ENCODE results near the gene OXER1. TPM values are rescaled to one million over a fixed set of nuclear protein-coding genes. Genes with fewer than 3 reads are reported as not detected.
A peak's percentile ranks its signal among the peaks of the same experiment; 100 is the strongest.

OXER1 gene
- total and polyA plus RNA-seq, 9 of the 15 experiments (the other 6 are each of a cell fraction or from before 2014, with no cell fraction given) = not detected

DNA sequence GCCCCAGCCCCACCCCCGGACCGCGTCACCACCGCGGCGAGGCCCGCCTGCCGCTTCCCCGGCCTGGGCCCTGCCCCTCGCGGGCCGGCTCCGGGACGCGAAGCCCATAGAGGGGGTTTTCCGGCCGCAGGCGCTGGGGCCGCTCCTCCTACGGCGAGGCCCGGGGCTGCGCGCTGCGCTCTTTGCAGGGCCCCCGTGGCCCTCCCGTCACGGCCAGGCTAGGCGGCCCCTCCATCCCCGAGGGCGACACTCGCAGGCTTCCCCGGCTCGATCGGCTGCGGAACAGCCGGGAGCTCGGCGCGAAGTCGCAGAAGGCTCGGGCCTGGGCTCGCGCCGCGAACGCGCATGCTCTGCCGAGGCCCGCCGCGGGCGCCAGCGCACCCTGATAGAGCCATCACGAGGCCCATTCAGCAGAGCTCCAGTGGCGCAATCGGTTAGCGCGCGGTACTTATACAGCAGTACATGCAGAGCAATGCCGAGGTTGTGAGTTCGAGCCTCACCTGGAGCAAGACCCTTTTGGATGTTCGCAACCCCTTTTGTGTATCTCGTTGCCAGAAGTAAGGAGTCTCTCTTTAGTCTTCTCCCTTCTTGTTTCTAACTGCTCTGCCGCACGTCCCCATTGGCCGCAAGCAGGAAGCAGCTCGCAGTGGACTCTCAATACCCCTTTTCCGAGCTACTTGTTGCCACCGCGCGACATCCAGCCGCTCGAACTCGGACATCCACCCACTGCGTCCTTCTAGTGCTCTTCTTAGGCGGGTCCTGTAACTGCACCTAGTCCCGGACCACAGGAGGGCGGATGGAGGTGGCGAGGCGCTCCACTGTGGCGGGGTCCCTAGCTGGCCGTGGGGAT lies 46.4 kb upstream of the OXER1 start (continued):
- TF ChIP-seq FOXM1 (IDR thresholded peaks at IDR 0.05; ENCODE audit: low read depth) = no peak
- peak; percentile 72; the same call in 1 of the 2 replicates for TF ChIP-seq FOXM1 (CRISPR knock-in tag; IDR thresholded peaks at IDR 0.05; ENCODE audit: low read depth)
- peak; percentile 78; the same call in 1 of the 2 replicates for TF ChIP-seq GATAD2B (IDR thresholded peaks at IDR 0.05; ENCODE audit: borderline replicate concordance)
- TF ChIP-seq BACH1 (tag; IDR thresholded peaks at IDR 0.05) = no peak
- TF ChIP-seq RNF2 (IDR thresholded peaks at IDR 0.05) = peak; percentile 92
- no peak for TF ChIP-seq RAD51 (IDR thresholded peaks at IDR 0.05; ENCODE audit: borderline replicate concordance, low read depth)
- peak; percentile 70 for TF ChIP-seq TARDBP (IDR thresholded peaks at IDR 0.05)
- no peak for TF ChIP-seq ZNF695 (CRISPR knock-in tag; IDR thresholded peaks at IDR 0.05)
- TF ChIP-seq HNRNPL (IDR thresholded peaks at IDR 0.05; ENCODE audit: low read depth, low read length) = peak; percentile 66; the same call in 1 of the 2 replicates
- TF ChIP-seq, protein P1, sequence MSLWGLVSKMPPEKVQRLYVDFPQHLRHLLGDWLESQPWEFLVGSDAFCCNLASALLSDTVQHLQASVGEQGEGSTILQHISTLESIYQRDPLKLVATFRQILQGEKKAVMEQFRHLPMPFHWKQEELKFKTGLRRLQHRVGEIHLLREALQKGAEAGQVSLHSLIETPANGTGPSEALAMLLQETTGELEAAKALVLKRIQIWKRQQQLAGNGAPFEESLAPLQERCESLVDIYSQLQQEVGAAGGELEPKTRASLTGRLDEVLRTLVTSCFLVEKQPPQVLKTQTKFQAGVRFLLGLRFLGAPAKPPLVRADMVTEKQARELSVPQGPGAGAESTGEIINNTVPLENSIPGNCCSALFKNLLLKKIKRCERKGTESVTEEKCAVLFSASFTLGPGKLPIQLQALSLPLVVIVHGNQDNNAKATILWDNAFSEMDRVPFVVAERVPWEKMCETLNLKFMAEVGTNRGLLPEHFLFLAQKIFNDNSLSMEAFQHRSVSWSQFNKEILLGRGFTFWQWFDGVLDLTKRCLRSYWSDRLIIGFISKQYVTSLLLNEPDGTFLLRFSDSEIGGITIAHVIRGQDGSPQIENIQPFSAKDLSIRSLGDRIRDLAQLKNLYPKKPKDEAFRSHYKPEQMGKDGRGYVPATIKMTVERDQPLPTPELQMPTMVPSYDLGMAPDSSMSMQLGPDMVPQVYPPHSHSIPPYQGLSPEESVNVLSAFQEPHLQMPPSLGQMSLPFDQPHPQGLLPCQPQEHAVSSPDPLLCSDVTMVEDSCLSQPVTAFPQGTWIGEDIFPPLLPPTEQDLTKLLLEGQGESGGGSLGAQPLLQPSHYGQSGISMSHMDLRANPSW (CRISPR knock-in tag; IDR thresholded peaks at IDR 0.05) = 0 out of 2 replicates have a peak, but pooled peaks have one; percentile 71
- TF ChIP-seq FOXP1 (CRISPR knock-in tag; IDR thresholded peaks at IDR 0.05) = peak; percentile 94
- TF ChIP-seq ZBTB7A (IDR thresholded peaks at IDR 0.05; ENCODE audit: borderline replicate concordance, control insufficient read depth, low read depth, low read length) = peak; percentile 24; the same call in 1 of the 2 replicates
- TF ChIP-seq, protein P2, sequence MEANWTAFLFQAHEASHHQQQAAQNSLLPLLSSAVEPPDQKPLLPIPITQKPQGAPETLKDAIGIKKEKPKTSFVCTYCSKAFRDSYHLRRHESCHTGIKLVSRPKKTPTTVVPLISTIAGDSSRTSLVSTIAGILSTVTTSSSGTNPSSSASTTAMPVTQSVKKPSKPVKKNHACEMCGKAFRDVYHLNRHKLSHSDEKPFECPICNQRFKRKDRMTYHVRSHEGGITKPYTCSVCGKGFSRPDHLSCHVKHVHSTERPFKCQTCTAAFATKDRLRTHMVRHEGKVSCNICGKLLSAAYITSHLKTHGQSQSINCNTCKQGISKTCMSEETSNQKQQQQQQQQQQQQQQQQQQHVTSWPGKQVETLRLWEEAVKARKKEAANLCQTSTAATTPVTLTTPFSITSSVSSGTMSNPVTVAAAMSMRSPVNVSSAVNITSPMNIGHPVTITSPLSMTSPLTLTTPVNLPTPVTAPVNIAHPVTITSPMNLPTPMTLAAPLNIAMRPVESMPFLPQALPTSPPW (CRISPR knock-in tag; IDR thresholded peaks at IDR 0.05) = peak; percentile 86
- TF ChIP-seq ZNF316 (IDR thresholded peaks at IDR 0.05) = no peak
- TF ChIP-seq, protein P3, sequence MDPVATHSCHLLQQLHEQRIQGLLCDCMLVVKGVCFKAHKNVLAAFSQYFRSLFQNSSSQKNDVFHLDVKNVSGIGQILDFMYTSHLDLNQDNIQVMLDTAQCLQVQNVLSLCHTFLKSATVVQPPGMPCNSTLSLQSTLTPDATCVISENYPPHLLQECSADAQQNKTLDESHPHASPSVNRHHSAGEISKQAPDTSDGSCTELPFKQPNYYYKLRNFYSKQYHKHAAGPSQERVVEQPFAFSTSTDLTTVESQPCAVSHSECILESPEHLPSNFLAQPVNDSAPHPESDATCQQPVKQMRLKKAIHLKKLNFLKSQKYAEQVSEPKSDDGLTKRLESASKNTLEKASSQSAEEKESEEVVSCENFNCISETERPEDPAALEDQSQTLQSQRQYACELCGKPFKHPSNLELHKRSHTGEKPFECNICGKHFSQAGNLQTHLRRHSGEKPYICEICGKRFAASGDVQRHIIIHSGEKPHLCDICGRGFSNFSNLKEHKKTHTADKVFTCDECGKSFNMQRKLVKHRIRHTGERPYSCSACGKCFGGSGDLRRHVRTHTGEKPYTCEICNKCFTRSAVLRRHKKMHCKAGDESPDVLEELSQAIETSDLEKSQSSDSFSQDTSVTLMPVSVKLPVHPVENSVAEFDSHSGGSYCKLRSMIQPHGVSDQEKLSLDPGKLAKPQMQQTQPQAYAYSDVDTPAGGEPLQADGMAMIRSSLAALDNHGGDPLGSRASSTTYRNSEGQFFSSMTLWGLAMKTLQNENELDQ (CRISPR knock-in tag; IDR thresholded peaks at IDR 0.05; ENCODE audit: borderline replicate concordance) = no peak
- no peak for TF ChIP-seq THRAP3 (IDR thresholded peaks at IDR 0.05; ENCODE audit: borderline replicate concordance)
- TF ChIP-seq ZNF583 (CRISPR knock-in tag; IDR thresholded peaks at IDR 0.05) = no peak
- TF ChIP-seq BRD4 (IDR thresholded peaks at IDR 0.05) = peak; percentile 98
- no peak for TF ChIP-seq ZNF217 (CRISPR knock-in tag; IDR thresholded peaks at IDR 0.05)
- TF ChIP-seq, protein P4, sequence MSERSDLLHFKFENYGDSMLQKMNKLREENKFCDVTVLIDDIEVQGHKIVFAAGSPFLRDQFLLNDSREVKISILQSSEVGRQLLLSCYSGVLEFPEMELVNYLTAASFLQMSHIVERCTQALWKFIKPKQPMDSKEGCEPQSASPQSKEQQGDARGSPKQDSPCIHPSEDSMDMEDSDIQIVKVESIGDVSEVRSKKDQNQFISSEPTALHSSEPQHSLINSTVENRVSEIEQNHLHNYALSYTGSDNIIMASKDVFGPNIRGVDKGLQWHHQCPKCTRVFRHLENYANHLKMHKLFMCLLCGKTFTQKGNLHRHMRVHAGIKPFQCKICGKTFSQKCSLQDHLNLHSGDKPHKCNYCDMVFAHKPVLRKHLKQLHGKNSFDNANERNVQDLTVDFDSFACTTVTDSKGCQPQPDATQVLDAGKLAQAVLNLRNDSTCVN (CRISPR knock-in tag; IDR thresholded peaks at IDR 0.05) = no peak
